Mesenchymal stem cell (in vitro differentiated cells and primary cell): ENCODE results near the gene ITIH4.

Experiments
- DNase-seq: peaks from one replicate; pipeline ENCODE4 v3.0.0-alpha.2; 2013
- H2AFZ ChIP-seq: one replicate; pipeline ENCODE4 v1.6.1; 2013; ENCODE audit warnings: low read depth, mild to moderate bottlenecking, control low read depth, inconsistent platforms, low read length, moderate library complexity
- H2AK5ac ChIP-seq: 2 replicates; pipeline ENCODE4 v1.6.1; 2013; ENCODE audit warnings: low read length, moderate library complexity, mild to moderate bottlenecking, inconsistent platforms; ENCODE audit not compliant: severe bottlenecking
- H2BK120ac ChIP-seq: one replicate; pipeline ENCODE4 v1.6.1; 2013; ENCODE audit warnings: low read depth, mild to moderate bottlenecking, inconsistent platforms, low read length, moderate library complexity
- H2BK12ac ChIP-seq, 2 experiments: one replicate each; pipeline ENCODE4 v1.6.1; 2013; ENCODE audit warnings: inconsistent platforms in 2 of 2, low read length in 2 of 2, mild to moderate bottlenecking in 2 of 2, moderate library complexity in 2 of 2, control low read depth in 1 of 2
- H2BK15ac ChIP-seq: one replicate; pipeline ENCODE4 v1.6.1; 2013; ENCODE audit warnings: mild to moderate bottlenecking, low read depth, inconsistent platforms; ENCODE audit not compliant: poor library complexity, severe bottlenecking
- H2BK5ac ChIP-seq: 2 replicates; pipeline ENCODE4 v1.6.1; 2013; ENCODE audit warnings: low read depth, mild to moderate bottlenecking, low read length, control low read depth, inconsistent platforms; ENCODE audit not compliant: poor library complexity, severe bottlenecking
- H3K14ac ChIP-seq, 2 experiments: one replicate each; pipeline ENCODE4 v1.6.1; 2013; ENCODE audit warnings: inconsistent platforms in 2 of 2, low read length in 2 of 2, control low read depth in 1 of 2, mild to moderate bottlenecking in 1 of 2, moderate library complexity in 1 of 2
- H3K18ac ChIP-seq, 2 experiments: one replicate each; pipeline ENCODE4 v1.6.1; 2013; ENCODE audit warnings: inconsistent platforms in 2 of 2, low read length in 2 of 2, control low read depth in 1 of 2, low read depth in 1 of 2, mild to moderate bottlenecking in 1 of 2
- H3K23ac ChIP-seq, 2 experiments: one replicate each; pipeline ENCODE4 v1.6.1; 2013; ENCODE audit warnings: inconsistent platforms in 2 of 2, low read length in 2 of 2, mild to moderate bottlenecking in 2 of 2, moderate library complexity in 2 of 2, control low read depth in 1 of 2
- H3K27ac ChIP-seq: 2 replicates; pipeline ENCODE4 v1.5.1; 2013; ENCODE audit warnings: mild to moderate bottlenecking, moderate library complexity, low read length, control low read depth, inconsistent platforms; ENCODE audit not compliant: poor library complexity, severe bottlenecking
- H3K27me3 ChIP-seq, 2 experiments: 2 replicates each; pipeline versions ENCODE4 v1.6.1 to v1.7.0; 2013; ENCODE audit warnings: low read length in 2 of 2, mild to moderate bottlenecking in 2 of 2, moderate library complexity in 2 of 2, control low read depth in 1 of 2, inconsistent platforms in 1 of 2; ENCODE audit not compliant: control insufficient read depth in 1 of 2, insufficient read depth in 1 of 2
- H3K36me3 ChIP-seq, 2 experiments: 2 replicates each; pipeline versions ENCODE4 v1.6.1 to v1.7.0; 2013; ENCODE audit warnings: low read length in 2 of 2, control low read depth in 1 of 2, inconsistent platforms in 1 of 2, low read depth in 1 of 2, mild to moderate bottlenecking in 1 of 2; ENCODE audit not compliant: insufficient read depth in 2 of 2, control insufficient read depth in 1 of 2
- H3K4ac ChIP-seq, 2 experiments: one replicate each; pipeline ENCODE4 v1.6.1; 2013; ENCODE audit warnings: inconsistent platforms in 2 of 2, low read length in 2 of 2, mild to moderate bottlenecking in 2 of 2, moderate library complexity in 2 of 2, control low read depth in 1 of 2, low read depth in 1 of 2
- H3K4me1 ChIP-seq: 2 replicates; pipeline ENCODE4 v1.6.1; 2013; ENCODE audit warnings: low read depth, low read length, control low read depth; ENCODE audit not compliant: control insufficient read depth, insufficient read depth
- H3K4me2 ChIP-seq: 2 replicates; pipeline ENCODE4 v1.6.1; 2013; ENCODE audit warnings: low read length, mild to moderate bottlenecking, inconsistent platforms; ENCODE audit not compliant: poor library complexity, severe bottlenecking
- H3K4me3 ChIP-seq, 2 experiments: 2 replicates each; pipeline versions ENCODE4 v1.5.1 to v1.7.0; 2013; ENCODE audit warnings: low read length in 2 of 2, mild to moderate bottlenecking in 2 of 2, control low read depth in 1 of 2, low read depth in 1 of 2; ENCODE audit not compliant: insufficient read depth in 1 of 2
- H3K79me1 ChIP-seq: replicated peaks from 2 replicates; pipeline ENCODE4 v1.6.1; 2013; ENCODE audit warnings: mild to moderate bottlenecking, control low read depth, low read length, inconsistent platforms; ENCODE audit not compliant: poor library complexity, severe bottlenecking
- H3K9ac ChIP-seq: 2 replicates; pipeline ENCODE4 v1.7.0; 2013; ENCODE audit warnings: mild to moderate bottlenecking, low read length, moderate library complexity
- H3K9me3 ChIP-seq: 2 replicates; pipeline ENCODE4 v1.7.0; 2013; ENCODE audit warnings: mild to moderate bottlenecking, low read length; ENCODE audit not compliant: control insufficient read depth
- H4K8ac ChIP-seq: one replicate; pipeline ENCODE4 v1.6.1; 2013; ENCODE audit warnings: inconsistent platforms, mild to moderate bottlenecking, low read length, moderate library complexity
- H4K91ac ChIP-seq: one replicate; pipeline ENCODE4 v1.6.1; 2013; ENCODE audit warnings: mild to moderate bottlenecking, low read length, inconsistent platforms
- WGBS: methylation state at CpG from one replicate; pipeline ENCODE4 v1.1.7; 2013; ENCODE audit warnings: mixed read lengths; 5-methylcytosine and 5-hydroxymethylcytosine counted together

Gene ITIH4

GRCh38 chr3:52782412-52783210 is 47.9 kb downstream of the ITIH4 start:
- no peak for DNase-seq
- no peak overlapping the region for H3K14ac ChIP-seq
- H2AFZ ChIP-seq, result no peak overlapping the region
- no peaks in the 10 kb centered on the region for H3K9me3 ChIP-seq
- no peak overlapping the region for H2BK120ac ChIP-seq
- no peak overlapping the region for H3K4me2 ChIP-seq
- no peak overlapping the region for H2BK5ac ChIP-seq
- H3K9ac ChIP-seq, result no peak overlapping the region
- no peak overlapping the region for H4K91ac ChIP-seq
- H3K18ac ChIP-seq, result no peak overlapping the region
- H3K4me1 ChIP-seq, result no peaks in the 10 kb centered on the region
- no peak overlapping the region for H3K4me3 ChIP-seq
- no peak overlapping the region for H4K8ac ChIP-seq
- no peak overlapping the region for H2BK12ac ChIP-seq
- no peaks in the 10 kb centered on the region for H3K36me3 ChIP-seq
- WGBS, result 71% methylated on average over 11 of the region's 12 CpGs
- H3K27ac ChIP-seq, result no peak overlapping the region
- no peaks in the 10 kb centered on the region for H3K79me1 ChIP-seq
- H3K4ac ChIP-seq, result no peak overlapping the region
- no peak overlapping the region for H3K23ac ChIP-seq
- H2BK15ac ChIP-seq, result no peak overlapping the region
- peaks cover 64 to 74% of the 10 kb centered on the region in 2 experiments for H3K27me3 ChIP-seq
- no peak overlapping the region for H2AK5ac ChIP-seq

GRCh38 chr3:52781741-52782140 is 48.7 kb downstream of the ITIH4 start:
- Histone ChIP-seq H3K4me2 (no peak overlapping the region), H2BK5ac (no peak overlapping the region), H3K4ac (no peak overlapping the region), H3K14ac (no peak overlapping the region), H3K9ac (no peak overlapping the region), H3K18ac (no peak overlapping the region), H3K4me1 (peaks cover 2% of the 10 kb centered on the region), H3K23ac (no peak overlapping the region), H3K36me3 (no peaks in the 10 kb centered on the region), H3K4me3 (no peak overlapping the region), H3K9me3 (no peaks in the 10 kb centered on the region), H4K91ac (no peak overlapping the region), H3K27ac (no peak overlapping the region), H2BK12ac (no peak overlapping the region), H2BK120ac (no peak overlapping the region), H2AFZ (no peak overlapping the region), H3K27me3 (peaks cover 58 to 70% of the 10 kb centered on the region in 2 experiments), H3K79me1 (no peaks in the 10 kb centered on the region), H4K8ac (no peak overlapping the region), H2BK15ac (no peak overlapping the region), H2AK5ac (no peak overlapping the region)
- no peak for DNase-seq
- WGBS, result 81% methylated on average over 13 of the region's 13 CpGs

- no peak overlapping the region for H2BK12ac ChIP-seq
- no peak overlapping the region for H2BK15ac ChIP-seq
- H3K9ac ChIP-seq, result no peak overlapping the region
- H4K8ac ChIP-seq, result no peak overlapping the region
- no peak overlapping the region for H3K4me3 ChIP-seq
- H3K27me3 ChIP-seq, result peaks cover 55 to 67% of the 10 kb centered on the region in 2 experiments
- no peak overlapping the region for H2AK5ac ChIP-seq
- H2AFZ ChIP-seq, result no peak overlapping the region
- H3K14ac ChIP-seq, result no peak overlapping the region
- no peaks in the 10 kb centered on the region for H3K79me1 ChIP-seq
- no peak overlapping the region for H4K91ac ChIP-seq
- no peaks in the 10 kb centered on the region for H3K9me3 ChIP-seq
- H3K4me1 ChIP-seq, result peaks cover 2% of the 10 kb centered on the region
- H3K4ac ChIP-seq, result no peak overlapping the region
- no peak overlapping the region for H3K23ac ChIP-seq
- no peak overlapping the region for H2BK5ac ChIP-seq
- H3K4me2 ChIP-seq, result no peak overlapping the region
- no peak overlapping the region for H3K27ac ChIP-seq
- DNase-seq, result no peak
- no peaks in the 10 kb centered on the region for H3K36me3 ChIP-seq
- H3K18ac ChIP-seq, result no peak overlapping the region
- H2BK120ac ChIP-seq, result no peak overlapping the region
- 80% methylated on average over 6 of the region's 8 CpGs for WGBS
These were observed 50.5 kb downstream of the ITIH4 start for GRCh38 chr3:52779837-52780585.

GRCh38 chr3:52779011-52779836 is 51.2 kb downstream of the ITIH4 start:
- no peak overlapping the region for H2AK5ac ChIP-seq
- no peak overlapping the region for H2AFZ ChIP-seq
- H3K4ac ChIP-seq, result no peak overlapping the region
- H3K9ac ChIP-seq, result no peak overlapping the region
- no peak overlapping the region for H3K27ac ChIP-seq
- H3K9me3 ChIP-seq, result no peaks in the 10 kb centered on the region
- no peaks in the 10 kb centered on the region for H3K36me3 ChIP-seq
- H3K23ac ChIP-seq, result no peak overlapping the region
- H3K4me2 ChIP-seq, result no peak overlapping the region
- 84% methylated on average over 11 of the region's 11 CpGs for WGBS
- H4K8ac ChIP-seq, result no peak overlapping the region
- H3K4me3 ChIP-seq, result no peak overlapping the region
- peaks cover 54 to 64% of the 10 kb centered on the region in 2 experiments for H3K27me3 ChIP-seq
- H2BK120ac ChIP-seq, result no peak overlapping the region
- no peaks in the 10 kb centered on the region for H3K79me1 ChIP-seq
- no peak overlapping the region for H2BK12ac ChIP-seq
- DNase-seq, result no peak
- no peak overlapping the region for H3K18ac ChIP-seq
- peaks cover 2% of the 10 kb centered on the region for H3K4me1 ChIP-seq
- no peak overlapping the region for H4K91ac ChIP-seq
- H2BK15ac ChIP-seq, result no peak overlapping the region
- H2BK5ac ChIP-seq, result no peak overlapping the region
- no peak overlapping the region for H3K14ac ChIP-seq
